K562 treated with DMSO at 1 percent for 48 hours (cell line): ENCODE data around the gene KANSL1L. TPM values are rescaled to one million over a fixed set of nuclear protein-coding genes. Genes with fewer than 3 reads are reported as not detected.

Source experiments
- total RNA-seq: library from RNA; unstranded; fragments of 300-600 nt; gene quantifications from 2 replicates; pipeline ENCODE4 v1.2.3, GENCODE V29; 2022; ENCODE audit warnings: low replicate concordance; ENCODE audit errors: extremely low read depth

The KANSL1L gene, protein sequence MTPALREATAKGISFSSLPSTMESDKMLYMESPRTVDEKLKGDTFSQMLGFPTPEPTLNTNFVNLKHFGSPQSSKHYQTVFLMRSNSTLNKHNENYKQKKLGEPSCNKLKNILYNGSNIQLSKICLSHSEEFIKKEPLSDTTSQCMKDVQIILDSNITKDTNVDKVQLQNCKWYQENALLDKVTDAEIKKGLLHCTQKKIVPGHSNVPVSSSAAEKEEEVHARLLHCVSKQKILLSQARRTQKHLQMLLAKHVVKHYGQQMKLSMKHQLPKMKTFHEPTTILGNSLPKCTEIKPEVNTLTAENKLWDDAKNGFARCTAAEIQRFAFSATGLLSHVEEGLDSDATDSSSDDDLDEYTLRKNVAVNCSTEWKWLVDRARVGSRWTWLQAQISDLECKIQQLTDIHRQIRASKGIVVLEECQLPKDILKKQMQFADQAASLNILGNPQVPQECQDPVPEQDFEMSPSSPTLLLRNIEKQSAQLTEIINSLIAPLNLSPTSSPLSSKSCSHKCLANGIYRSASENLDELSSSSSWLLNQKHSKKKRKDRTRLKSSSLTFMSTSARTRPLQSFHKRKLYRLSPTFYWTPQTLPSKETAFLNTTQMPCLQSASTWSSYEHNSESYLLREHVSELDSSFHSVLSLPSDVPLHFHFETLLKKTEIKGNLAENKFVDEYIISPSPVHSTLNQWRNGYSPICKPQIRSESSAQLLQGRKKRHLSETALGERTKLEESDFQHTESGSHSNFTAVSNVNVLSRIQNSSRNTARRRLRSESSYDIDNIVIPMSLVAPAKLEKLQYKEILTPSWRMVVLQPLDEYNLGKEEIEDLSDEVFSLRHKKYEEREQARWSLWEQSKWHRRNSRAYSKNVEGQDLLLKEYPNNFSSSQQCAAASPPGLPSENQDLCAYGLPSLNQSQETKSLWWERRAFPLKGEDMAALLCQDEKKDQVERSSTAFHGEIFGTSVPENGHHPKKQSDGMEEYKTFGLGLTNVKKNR
- total RNA-seq, result not detected in 2 replicates

DNA sequence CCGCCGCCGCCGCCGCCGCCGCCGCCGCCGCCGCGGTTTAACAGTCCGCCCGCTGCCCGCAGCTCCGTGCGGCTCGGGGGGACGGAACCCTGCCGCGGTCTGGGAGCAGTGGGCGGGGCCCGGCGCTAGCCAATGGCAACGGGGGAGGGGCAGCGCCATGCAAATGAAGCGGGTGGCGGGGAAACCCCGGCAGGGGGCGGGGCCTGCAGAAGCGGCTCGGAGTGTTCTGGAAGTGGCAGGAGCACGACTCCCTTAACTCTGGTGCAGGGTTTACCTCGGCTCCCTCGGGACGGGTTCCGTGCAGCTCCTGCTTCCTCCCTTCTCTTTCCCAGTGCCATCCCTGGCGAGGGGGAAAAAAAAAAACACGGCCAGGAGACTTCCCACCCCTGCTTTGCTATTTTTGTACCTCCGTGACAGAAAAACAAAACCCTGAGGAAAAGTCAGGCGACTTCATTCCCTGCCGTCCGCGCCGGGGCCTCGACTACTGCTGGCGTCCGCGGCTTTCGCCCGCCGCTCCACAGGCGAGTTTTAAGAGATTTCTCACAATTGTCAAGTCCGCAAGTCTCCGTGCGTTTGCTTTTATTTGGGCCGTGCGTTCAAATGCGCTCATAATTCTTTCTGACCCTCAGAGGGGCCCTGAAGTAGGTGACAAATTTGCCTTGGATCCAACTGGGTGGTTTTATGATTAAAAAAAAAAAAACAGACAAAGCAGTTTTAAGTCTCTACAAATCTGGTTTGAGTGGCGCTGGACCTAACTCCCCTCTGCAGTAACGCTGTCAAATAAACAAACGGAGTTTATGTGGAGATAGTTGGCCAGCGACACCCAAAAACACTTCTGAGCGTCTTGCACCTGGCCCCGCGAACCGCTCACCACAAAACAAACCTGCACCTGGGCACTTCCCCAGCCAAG is at the start of gene KANSL1L:
Gene KANSL1L (minus strand): TSS at position 101 of the 910 bp plus-strand sequence. CDS start 16,827 bp downstream, outside the sequence.

DNA sequence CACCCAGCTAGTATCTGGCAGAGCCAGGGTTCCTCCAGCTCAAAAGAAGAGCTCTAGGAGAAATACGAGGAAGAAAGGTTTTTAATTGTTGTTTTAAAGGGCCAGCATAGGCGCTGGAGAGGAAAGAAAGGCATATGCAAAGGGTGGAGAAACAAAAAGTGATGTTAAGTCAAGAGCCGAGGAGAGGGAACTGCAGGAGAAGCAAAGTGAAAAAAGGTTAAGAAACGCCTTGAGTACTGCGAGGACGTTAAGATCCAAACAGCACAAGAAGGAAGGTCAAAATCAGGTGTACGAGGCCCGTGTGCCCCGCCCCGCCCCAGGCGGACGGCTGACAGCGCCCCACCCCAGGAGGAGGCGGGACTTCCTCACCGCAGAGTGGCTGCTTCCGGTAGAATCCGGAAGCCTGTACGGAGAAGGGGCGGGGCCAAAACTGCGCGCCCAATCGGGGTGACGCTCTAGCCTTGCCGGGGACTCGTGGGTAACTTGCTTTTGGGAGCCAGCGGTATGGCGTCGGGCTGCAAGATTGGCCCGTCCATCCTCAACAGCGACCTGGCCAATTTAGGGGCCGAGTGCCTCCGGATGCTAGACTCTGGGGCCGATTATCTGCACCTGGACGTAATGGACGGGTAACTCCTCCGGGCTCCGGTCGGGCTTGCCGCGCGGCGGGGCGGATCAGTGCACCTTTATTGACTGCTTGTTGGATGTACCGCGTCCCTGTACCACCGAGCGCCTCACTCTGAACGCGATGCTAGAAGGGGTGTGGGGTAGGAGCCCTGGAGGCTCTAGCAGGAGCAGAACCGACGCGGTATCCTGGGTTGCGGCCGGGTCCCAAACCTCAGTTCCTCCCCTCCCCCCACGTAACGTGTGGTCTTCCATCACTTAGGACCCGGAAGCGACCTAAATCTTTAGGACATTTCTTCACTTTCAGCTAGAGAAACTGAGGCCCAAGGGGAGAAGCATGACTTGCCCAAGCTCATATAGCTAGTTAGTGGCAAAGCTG is 168.8 kb downstream of the KANSL1L start, which contains the start of gene RPE:
Gene RPE (plus strand): TSS at position 481 of the 1,000 bp plus-strand sequence. CDS start 24 bp downstream, at position 505.

Other genes with a start within 250 kb of the KANSL1L start
- not detected in 2 replicates for gene RPE, start 168.8 kb downstream of the KANSL1L start, total RNA-seq
- gene ACADL, start 54.0 kb upstream of the KANSL1L start, total RNA-seq, result not detected in 2 replicates
- gene MYL1, start 143.8 kb upstream of the KANSL1L start, total RNA-seq, result not detected in 2 replicates